Fibroblast of lung (primary cell): ENCODE data around the gene AKR1C3.

ENCODE experiments used
- CTCF ChIP-seq, 2 donors: IDR thresholded peaks in 1 of 2; conservative IDR thresholded peaks in 1 of 2; 1 replicate in 1 of 2; 2 replicates in 1 of 2; pipeline ENCODE4 v1.5.1; 2011 to 2012; ENCODE audit warnings: low read length in 2 of 2, control low read depth in 1 of 2, inconsistent platforms in 1 of 2, low read depth in 1 of 2, mild to moderate bottlenecking in 1 of 2
- EZH2 ChIP-seq: IDR thresholded peaks from 2 replicates; pipeline ENCODE4 v1.5.1; 2012; ENCODE audit warnings: low read length, control low read depth, mild to moderate bottlenecking; ENCODE audit errors: missing control alignments

GRCh38 chr10:5103481-5103880 is 9.3 kb downstream of the AKR1C3 start:
- no peak for TF ChIP-seq EZH2
- no peak for TF ChIP-seq CTCF (conservative IDR thresholded peaks at IDR 0.05 in 1 of 2, IDR thresholded peaks at IDR 0.05 in 1 of 2; ENCODE audit: low read depth in 1 of 2, low read length in 2 of 2)
